ENCODE data around the gene SCAI.
"Not testable (repeated sequence)": the region's sequence is repeated elsewhere in the genome, so short reads cannot be mapped to it uniquely, and the experiment has no call there.

SCAI gene

GRCh38 chr9:125038166-125038565 lies 105.2 kb downstream of the SCAI start:
- DNase-seq (ENCODE audit: low read depth in 3 of 3, low spot score in 1 of 3), result no peak

GRCh38 chr9:125028041-125028440 lies 115.3 kb downstream of the SCAI start:
- no peak for DNase-seq (ENCODE audit: low read depth in 3 of 3, low spot score in 1 of 3)

GRCh38 chr9:125024917-125025316 lies 118.4 kb downstream of the SCAI start:
- no peak for DNase-seq (ENCODE audit: low read depth in 3 of 3, low spot score in 1 of 3)

- no peak for DNase-seq (ENCODE audit: low read depth in 3 of 3, low spot score in 1 of 3)
Measured at GRCh38 chr9:125021069-125021468, 122.3 kb downstream of the SCAI start.

GRCh38 chr9:125015655-125016054 lies 127.7 kb downstream of the SCAI start:
- not testable (repeated sequence) for DNase-seq (ENCODE audit: low read depth in 3 of 3, low spot score in 1 of 3)

- not testable (repeated sequence) for DNase-seq (ENCODE audit: low read depth in 3 of 3, low spot score in 1 of 3)
Measured at GRCh38 chr9:125012013-125012412, 131.3 kb downstream of the SCAI start.

- no peak for DNase-seq (ENCODE audit: low read depth in 3 of 3, low spot score in 1 of 3)
Measured at GRCh38 chr9:125008599-125008998, 134.7 kb downstream of the SCAI start.

- DNase-seq (ENCODE audit: low read depth in 3 of 3, low spot score in 1 of 3), result no peak
Measured at GRCh38 chr9:125003332-125003731, 140.0 kb downstream of the SCAI start.

GRCh38 chr9:124983698-124984097 lies 159.6 kb downstream of the SCAI start:
- no peak for DNase-seq (ENCODE audit: low read depth in 3 of 3, low spot score in 1 of 3)

- DNase-seq (ENCODE audit: low read depth in 3 of 3, low spot score in 1 of 3), result no peak
Measured at GRCh38 chr9:124980431-124980830, 162.9 kb downstream of the SCAI start.

- DNase-seq (ENCODE audit: low read depth in 3 of 3, low spot score in 1 of 3), result no peak
Measured at GRCh38 chr9:124975131-124975530, 168.2 kb downstream of the SCAI start.

- DNase-seq (ENCODE audit: low read depth in 3 of 3, low spot score in 1 of 3), result no peak
Measured at GRCh38 chr9:124973807-124974206, 169.5 kb downstream of the SCAI start.

- no peak for DNase-seq (ENCODE audit: low read depth in 3 of 3, low spot score in 1 of 3)
Measured at GRCh38 chr9:124972241-124972770, 171.0 kb downstream of the SCAI start.

- no peak for DNase-seq (ENCODE audit: low read depth in 3 of 3, low spot score in 1 of 3)
Measured at GRCh38 chr9:124969401-124969800, 173.9 kb downstream of the SCAI start.

GRCh38 chr9:124968238-124968637 lies 175.1 kb downstream of the SCAI start:
- DNase-seq (ENCODE audit: low read depth in 3 of 3, low spot score in 1 of 3), result no peak

- not testable (repeated sequence) for DNase-seq (ENCODE audit: low read depth in 3 of 3, low spot score in 1 of 3)
Measured at GRCh38 chr9:124965775-124966568, 177.4 kb downstream of the SCAI start.

- DNase-seq (ENCODE audit: low read depth in 3 of 3, low spot score in 1 of 3), result no peak
Measured at GRCh38 chr9:124964604-124965003, 178.7 kb downstream of the SCAI start.

- DNase-seq (ENCODE audit: low read depth in 3 of 3, low spot score in 1 of 3), result no peak
Measured at GRCh38 chr9:124964056-124964455, 179.3 kb downstream of the SCAI start.

GRCh38 chr9:124960409-124960752 lies 182.9 kb downstream of the SCAI start:
- no peak for DNase-seq (ENCODE audit: low read depth in 3 of 3, low spot score in 1 of 3)

GRCh38 chr9:124959671-124960408 lies 183.5 kb downstream of the SCAI start:
- DNase-seq (ENCODE audit: low read depth in 3 of 3, low spot score in 1 of 3), result not testable (repeated sequence)

- no peak for DNase-seq (ENCODE audit: low read depth in 3 of 3, low spot score in 1 of 3)
Measured at GRCh38 chr9:124954255-124954654, 189.1 kb downstream of the SCAI start.

- DNase-seq (ENCODE audit: low read depth in 3 of 3, low spot score in 1 of 3), result no peak
Measured at GRCh38 chr9:124950050-124950718, 193.1 kb downstream of the SCAI start.
